Measurements from ENCODE around the gene SLC12A3.
"Not testable (repeated sequence)": the region's sequence is repeated elsewhere in the genome, so short reads cannot be mapped to it uniquely, and the experiment has no call there.

The SLC12A3 gene

DNA sequence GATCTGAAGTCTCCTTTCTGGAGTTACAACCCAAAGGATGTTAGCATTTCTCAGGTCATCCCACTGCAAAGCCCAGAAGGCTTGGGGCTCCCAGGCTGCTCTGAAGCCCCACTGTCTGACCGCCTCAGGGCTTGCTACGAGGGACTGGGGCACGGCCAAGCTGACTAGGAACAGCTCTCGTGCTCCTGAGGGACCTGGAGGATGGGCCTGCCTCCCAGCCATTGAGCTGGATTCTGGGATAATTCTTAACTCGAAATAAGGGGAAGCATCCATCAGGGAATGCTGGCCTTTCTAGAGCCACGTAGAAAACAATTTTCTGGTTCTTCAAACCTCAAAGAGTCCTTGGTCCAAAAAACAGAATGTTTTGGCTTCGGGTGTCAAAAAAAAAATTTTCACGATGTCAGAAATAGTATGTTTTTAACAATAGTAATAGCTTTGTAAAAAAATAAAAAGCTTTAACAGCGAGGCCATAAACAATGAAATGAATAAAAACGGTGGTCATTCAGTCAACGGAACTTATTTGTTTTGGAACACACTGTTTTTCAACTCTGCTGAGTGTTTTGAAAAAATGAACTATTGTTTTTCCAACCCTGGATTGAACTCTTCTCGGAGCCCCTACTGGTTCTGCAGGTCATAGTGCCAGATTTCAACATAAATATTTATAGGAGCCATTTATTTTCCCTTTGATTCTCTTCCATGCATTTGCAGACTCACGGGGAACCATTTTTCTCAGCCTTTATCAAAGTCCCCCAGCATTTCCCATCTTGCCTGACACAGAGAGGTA lies 50.5 kb downstream of the SLC12A3 start:
- no peak for DNase-seq (ENCODE audit: low read depth in 1 of 2, low spot score in 1 of 2)

DNA sequence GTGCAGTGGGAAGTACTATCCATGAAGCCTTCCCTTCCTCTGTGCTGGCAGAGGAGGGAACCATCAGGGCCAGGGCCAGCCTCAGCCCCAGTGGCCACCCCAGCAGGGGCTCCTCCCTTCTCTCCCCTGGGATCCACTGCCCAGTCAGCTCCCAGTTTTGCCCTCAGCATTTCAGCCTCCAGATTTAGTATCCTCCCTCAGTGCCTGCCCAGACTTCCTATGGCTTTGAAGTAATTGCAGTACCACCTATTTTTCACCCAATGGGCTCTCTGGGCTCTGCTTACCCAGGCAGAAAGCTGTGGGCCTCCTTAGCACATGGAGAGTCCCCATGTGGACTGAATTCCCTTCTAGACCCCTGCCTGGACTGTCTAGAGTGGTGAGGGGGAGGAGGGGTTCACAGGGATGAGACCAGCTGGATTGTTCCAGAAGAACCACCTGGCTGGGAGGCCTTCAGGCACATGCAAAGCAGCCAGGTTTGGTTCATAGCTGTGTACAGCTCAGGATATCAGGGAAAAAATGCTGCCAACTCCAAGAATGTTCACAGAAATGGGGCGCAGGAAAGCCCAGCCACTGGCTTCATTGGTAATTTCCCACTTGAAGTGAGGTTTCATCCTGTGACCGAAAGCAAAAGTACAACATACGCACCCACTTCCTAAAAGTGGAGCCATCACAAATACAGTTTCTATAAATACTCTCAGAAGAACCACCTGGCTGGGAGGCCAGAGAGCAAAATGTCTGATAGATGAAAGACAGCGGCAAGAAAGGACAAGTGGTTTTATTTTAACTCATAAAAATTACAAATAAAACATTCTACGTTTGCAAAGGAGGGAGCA lies 51.8 kb downstream of the SLC12A3 start:
- DNase-seq (ENCODE audit: low read depth in 1 of 2, low spot score in 1 of 2), result no peak

DNA sequence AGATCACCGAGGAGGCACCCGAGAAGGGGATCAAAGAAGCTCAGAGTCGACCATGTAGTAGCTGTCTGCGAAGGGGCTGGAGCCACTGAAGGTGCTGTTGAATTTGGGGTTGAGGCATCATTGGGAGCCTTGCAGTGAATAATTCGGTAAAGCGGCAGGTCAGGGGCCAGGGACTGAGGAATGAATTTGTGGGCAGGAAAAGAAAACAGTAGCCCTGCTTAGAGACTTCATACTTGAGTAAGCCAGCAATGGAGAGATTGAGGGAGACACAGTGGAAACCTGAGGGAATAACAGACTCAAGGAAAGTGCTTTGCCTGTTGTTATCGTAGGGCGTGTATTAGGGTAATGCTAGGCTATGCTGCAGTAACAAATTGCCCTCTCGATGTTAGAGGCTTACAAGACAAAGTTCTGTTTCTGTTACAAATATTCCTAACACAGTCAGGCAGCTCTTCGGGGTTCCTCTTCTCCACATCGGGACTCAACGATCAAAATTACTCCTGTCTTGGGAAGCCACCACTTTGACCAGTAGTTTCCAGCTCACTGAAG lies 53.5 kb downstream of the SLC12A3 start:
- DNase-seq (ENCODE audit: low read depth in 1 of 2, low spot score in 1 of 2), result no peak

DNA sequence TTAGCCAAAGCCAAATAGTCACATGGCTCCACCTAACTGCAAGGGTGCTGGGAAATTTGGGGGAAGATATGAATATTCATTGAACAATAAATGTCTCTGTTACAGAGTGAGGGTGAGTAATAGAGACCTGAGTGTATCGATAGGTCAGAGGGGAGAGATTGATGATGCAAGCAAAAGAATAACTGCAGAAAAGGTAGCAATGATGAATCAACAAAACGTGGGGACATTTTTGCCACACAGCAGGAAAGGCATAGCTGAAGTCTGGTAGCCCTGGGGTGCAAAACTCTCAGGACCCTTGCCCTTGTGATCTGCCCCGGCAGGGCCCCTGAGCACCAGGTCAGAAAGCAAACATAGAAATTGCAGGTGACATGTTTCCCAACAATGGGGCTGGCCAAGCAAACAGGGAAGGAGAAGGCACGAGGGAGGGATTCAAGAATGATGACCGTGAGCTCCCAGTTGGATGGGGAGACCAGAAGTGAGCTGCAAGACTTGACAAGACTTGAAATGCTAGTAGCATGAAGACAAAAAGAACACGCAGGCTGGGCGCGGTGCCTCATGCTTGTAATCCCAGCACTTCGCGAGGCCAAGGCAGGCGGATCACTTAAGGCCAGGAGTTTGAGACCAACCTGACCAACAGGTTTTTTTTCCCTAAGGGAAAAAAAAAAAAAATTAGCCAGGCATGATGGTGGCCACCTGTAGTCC lies 54.2 kb downstream of the SLC12A3 start:
- no peak for DNase-seq (ENCODE audit: low read depth in 1 of 2, low spot score in 1 of 2)

DNA sequence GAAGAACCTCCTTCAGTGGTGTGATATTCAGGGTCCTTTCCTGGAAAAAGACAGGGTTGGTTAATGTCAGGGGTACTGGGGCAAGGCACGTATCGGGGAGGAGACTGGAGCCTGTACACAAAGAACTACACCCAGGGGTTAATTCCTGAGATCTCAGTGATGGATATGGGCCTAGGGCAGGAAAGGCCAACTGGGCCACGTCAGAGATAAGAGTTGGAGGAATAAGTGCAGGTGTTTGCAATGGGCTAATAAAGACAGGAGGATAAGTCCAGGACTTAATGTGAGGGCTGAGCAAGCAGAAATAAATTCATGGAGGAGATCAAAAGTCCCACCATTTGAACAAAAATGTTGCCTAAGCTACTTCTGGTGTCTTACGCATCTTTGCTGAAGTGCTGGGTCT lies 56.6 kb downstream of the SLC12A3 start:
- no peak for DNase-seq (ENCODE audit: low read depth in 1 of 2, low spot score in 1 of 2)

DNA sequence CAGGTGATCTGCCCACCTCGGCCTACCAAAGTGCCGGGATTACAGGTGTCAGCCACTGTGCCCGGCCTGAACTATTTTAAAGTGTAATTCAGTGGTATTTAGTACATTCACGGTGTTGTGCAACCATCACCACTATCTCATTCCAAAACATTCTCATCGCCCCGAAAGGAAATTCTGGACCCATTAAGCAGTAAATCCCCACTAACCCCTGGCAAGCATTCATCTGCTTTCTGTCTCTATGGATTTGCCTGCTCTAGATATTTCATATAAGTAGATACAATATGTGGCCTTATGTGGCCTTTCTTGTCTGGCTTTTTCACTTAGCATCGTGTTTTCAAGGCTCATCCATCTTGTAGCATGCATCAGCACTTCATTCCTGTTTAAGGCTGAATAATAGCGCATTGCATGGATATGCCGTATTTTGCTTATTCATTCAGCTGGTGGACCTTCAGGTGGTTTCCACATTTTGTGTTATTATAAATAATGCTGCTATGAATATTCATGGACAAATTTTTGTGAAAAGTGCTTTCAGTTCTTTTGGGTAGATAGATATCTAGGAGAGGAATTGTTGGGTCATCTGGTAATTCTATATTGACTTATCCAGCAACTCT lies 58.6 kb downstream of the SLC12A3 start:
- DNase-seq (ENCODE audit: low read depth in 1 of 2, low spot score in 1 of 2), result no peak

DNA sequence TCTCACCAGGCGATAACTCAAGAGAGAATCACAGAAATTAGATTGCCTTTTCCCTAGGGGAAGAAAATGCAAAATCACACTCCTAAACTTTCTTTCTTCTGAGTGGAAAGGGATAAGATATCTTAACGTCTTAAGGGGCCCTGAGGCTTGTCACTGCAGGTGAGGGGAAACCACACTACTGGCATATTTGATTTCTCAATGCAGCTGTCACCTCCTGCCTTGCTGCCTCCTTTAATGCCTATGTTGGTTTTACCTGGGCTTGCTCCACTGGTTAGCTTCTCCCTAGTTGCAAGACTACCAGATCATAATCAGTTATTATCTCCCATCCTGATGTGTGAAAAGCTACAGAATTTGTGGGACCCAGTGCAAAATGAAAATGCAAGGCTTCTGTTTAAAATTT lies 62.5 kb downstream of the SLC12A3 start:
- DNase-seq (ENCODE audit: low read depth in 1 of 2, low spot score in 1 of 2), result no peak

DNA sequence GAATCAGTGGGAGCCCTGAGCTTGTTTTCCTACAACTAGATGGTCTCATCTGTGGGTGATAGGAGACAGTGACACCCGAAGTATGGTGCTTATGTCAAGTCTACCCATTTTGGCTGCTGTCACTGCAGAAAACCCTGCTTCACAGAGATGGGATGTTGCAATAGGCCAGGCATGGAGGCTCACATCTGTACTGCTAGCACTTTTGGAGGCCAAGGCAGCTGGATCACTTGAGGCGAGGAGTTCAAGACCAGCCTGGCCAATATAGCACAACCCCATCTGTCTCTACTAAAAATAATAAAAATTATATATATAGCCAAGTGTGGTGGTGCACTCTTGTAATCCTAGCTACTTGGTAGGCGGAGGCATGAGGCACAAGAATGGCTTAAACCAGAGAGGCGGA lies 64.6 kb downstream of the SLC12A3 start:
- DNase-seq (ENCODE audit: low read depth in 1 of 2, low spot score in 1 of 2), result no peak

DNA sequence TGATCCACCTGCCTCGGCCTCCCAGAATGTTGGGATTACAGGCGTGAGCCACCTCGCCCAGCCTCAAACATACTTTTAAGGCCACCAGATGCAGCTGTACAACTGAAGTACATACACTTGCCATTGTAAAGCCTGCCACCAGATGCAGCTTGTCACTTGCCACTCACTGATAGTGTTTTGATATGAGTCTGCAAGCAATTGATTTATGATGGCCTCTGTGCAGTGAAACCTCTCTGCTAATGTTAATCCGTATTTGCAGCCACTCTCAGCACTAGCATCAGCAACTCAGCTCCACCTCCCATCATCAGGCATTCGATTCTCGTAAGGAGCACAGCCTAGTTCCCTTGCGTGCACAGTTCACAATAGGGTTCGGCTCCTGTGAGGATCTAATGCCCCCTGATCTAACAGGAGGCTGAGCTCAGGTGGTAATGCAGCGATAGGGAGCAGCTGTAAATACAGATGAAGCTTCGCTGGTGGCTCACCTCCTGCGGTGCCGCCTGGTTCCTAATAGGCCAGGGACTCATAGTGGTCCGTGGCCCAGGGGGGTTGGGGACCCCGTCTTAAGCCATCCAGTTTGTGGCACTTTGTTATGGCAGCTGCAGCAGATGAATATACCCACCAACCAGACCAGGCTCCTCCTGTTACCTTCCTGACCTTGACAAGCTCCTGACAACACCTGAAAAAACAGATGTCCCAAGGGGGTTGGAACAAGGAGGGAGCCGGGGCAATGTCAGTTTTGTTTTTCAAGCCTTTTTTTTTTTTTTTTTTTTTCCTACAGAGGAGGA lies 65.7 kb downstream of the SLC12A3 start:
- DNase-seq (ENCODE audit: low read depth in 1 of 2, low spot score in 1 of 2), result no peak

DNA sequence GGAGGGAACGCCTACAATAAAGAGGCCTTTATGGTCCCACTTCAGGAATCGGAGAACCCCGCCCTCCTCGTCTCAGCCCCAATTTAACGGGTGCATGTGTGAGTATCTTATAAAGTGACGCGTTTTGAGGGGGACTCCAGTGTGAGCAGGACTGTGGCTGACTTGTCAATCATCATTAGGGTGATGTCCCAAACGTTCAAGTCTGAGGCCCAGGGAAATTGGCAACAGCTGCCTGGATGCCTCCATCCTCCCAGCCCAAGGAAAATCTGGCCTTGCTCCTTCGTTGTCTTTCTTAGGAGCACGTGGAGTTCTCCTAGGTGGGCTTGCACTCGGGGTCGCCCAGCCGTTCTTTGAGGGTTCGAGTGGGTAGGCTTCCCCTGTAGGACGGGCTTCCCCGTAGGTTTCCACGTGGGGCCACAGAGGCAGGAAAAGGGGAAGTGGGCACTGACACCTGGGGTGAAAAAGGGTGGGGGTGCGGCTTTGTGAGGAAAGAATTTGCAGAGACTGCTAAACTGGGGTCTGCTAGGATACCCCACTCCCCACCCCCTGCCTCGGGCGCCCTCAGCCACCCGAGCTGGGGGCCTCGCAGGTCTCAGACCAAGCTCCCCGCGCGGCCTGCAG lies 66.4 kb downstream of the SLC12A3 start:
- no peak for DNase-seq (ENCODE audit: low read depth in 1 of 2, low spot score in 1 of 2)

DNA sequence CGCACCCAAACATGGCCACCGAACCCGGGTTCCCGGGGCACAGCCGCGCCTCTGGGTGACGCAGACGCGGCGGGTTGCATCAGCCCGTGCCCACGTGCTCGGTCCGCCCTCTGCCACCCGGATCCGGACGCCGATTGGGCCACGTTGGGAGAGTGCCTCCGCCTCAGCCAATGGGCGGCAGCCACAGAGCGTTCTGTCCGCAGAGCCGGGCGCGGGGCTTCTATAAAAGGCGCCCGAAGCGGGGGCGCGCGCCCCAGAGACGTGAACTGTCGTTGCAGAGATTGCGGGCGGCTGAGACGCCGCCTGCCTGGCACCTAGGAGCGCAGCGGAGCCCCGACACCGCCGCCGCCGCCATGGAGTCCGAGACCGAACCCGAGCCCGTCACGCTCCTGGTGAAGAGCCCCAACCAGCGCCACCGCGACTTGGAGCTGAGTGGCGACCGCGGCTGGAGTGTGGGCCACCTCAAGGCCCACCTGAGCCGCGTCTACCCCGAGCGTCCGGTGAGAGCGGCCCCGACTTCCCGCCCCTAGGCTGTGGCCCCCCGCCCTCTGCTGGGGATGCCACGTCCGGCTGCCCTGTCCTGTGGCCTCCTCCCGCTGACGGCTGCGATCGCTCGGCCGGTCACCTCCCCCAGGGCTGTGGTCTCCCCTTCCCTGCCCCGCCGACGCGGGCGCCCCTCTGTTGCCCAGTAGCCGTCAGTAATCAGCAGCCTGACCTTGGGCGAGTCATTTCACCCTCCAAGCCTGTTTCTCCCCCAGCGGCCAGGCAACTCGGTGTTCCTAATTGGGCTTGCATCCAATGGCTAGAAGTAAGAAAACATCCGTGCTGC lies 67.1 kb downstream of the SLC12A3 start, which contains the start of gene HERPUD1:
HERPUD1 (plus strand) TSS at position 251 of the 829 bp plus-strand sequence; CDS start at position 354, 103 bp downstream.
- DNase-seq (ENCODE audit: low read depth in 1 of 2, low spot score in 1 of 2), result peak; percentile 98 to 99

DNA sequence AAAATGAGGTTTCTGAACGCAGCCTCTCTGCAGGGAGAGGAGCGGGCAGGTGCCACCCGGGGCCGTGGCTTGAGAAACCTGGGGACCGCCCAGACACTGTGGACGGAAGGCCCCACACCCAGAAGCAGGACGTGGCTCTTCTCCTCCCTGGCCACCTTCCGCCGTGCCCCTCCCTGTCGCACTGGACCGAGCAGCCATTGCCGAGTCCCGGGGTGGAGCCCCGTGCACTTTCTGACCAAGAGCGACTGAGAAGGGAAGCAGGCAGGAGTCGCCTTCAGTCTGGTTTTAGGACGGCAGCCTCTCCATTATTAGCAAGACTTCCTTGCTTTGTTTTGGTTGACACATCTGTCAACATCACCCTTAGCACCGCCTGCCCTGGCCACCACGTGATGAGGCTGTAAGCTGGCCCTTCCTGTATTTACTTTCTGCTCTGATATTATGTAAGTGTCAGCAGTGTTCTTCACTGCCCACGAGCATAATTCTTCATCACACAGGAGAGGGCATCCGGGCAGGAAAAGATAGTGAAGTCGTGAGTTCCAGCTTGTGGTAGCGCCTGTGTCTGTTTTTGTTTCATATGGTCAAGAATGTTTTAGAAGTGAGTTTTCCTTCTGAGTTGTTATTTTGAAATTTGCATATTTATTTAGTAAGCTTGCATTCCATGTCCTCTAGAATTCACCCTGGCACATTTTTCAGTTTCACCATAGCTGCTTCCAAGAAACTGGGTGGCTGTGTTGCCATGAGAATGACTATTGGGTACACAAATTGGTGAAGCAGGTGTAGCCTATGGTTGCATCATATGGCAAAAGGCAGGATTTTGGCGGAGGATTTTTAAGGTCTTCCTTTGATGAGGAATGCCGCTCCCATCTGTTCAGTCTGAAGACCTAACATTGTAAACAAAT lies 68.0 kb downstream of the SLC12A3 start:
- no peak for DNase-seq (ENCODE audit: low read depth in 1 of 2, low spot score in 1 of 2)

DNA sequence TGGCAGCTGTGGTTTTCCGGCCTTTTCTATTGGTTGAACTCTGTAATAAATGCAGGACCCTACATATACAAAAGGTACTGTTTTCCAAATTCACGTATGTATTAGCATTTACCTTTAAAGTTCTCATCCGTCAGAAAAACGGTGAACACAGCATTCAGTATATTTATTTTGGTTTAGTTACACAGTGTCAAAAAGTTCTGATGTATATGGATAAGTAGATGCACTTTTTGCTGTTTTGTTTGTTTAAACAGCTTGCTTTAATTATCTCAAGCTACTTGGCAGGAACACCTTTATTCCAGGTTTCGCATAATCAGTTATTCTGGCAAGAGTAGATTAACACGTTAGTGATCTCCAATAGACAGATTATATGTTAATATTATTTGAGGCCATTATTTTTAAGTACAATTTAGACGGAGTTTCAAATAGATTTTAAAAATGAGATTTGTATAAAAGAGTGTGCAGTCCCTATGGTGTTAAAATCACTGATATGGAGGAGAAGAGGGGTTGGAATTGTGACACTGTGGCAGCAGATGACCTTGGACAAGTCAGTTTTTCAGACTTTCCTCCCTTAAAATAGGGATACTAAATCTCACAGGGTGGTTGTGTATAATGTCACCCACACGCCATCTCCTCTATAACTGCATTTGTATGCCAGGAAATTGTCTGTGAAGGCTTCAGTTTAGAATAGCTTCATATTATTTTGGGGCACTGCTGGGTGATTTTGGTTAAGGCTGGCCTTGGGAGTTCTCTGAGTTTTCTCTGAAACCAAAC lies 69.0 kb downstream of the SLC12A3 start:
- no peak for DNase-seq (ENCODE audit: low read depth in 1 of 2, low spot score in 1 of 2)

DNA sequence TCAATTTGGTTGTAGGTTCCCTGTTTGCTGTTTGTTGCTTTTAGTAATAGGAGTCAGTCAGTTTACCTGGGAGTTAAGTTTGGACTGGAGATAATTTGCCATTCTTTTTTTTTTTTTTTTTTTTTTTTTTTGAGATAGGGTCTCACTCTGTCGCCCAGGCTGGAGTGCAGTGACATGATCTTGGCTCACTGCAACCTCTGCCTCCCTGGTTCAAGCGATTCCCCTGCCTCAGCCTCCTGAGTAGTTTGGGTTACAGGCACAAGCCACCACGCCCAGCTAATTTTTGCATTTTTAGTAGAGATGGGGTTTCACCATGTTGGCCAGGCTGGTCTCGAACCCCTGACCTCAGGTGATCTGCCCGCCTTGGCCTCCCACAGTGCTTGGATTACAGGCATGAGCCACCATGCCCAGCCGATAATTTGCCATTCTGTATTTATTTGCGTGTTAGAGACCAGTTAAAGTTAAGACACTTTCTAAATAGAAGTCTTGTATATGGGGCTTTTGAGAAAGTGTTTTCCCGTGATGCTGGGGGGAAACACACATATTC lies 69.7 kb downstream of the SLC12A3 start:
- not testable (repeated sequence) for DNase-seq (ENCODE audit: low read depth in 1 of 2, low spot score in 1 of 2)

DNA sequence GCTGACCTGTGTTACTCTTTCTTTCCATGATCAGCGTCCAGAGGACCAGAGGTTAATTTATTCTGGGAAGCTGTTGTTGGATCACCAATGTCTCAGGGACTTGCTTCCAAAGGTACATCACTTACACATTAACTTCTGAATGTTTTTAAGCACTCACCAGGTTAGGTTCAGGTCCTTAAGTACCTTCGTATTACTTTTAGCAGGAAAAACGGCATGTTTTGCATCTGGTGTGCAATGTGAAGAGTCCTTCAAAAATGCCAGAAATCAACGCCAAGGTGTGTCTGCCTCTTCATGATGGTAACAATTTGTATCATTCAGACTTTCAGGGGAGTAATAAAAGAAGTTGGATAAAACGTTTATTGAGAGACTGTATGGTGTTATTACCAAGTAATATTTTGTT lies 70.2 kb downstream of the SLC12A3 start:
- DNase-seq (ENCODE audit: low read depth in 1 of 2, low spot score in 1 of 2), result no peak

DNA sequence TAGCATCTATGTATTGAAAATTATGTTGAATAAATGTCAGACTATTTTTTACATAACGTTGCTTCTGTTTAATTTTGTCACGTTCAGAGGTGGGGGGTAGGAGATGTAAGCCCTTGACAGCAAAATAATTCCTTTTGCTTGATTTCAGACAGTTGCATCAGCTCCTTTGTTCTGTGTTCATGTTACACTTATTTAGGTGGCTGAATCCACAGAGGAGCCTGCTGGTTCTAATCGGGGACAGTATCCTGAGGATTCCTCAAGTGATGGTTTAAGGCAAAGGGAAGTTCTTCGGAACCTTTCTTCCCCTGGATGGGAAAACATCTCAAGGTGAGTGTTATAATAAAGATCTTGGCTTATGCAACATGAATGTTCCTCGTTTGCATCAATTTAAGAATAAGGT lies 71.5 kb downstream of the SLC12A3 start:
- DNase-seq (ENCODE audit: low read depth in 1 of 2, low spot score in 1 of 2), result no peak

DNA sequence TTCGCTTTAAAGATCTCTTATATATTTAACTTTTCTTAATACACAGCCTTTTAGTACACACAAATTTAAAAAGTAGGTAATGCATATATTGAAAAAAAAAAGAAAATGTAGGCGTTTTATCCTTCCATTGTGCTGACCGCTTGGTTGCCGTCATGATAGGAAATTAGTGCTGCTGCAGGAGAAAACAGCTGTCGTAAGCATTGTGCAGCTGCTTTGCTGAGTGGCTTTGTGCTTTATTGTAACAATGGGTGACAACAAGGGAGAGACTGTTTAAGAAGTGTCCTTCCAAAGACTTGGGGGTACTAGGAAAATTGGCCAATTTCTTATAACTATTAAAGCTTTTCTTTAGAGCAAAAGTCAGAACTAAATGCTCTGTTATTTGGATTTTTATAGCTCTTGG lies 71.9 kb downstream of the SLC12A3 start:
- DNase-seq (ENCODE audit: low read depth in 1 of 2, low spot score in 1 of 2), result no peak
